Endothelial cell of umbilical vein (primary cell): ENCODE results near the gene ATP6V1B1. TPM values are rescaled to one million over a fixed set of nuclear protein-coding genes. Genes with fewer than 3 reads are reported as not detected.

Source experiments
- BruUV-seq: library from RNA; stranded (reverse); fragments of 400-500 nt; replicated peaks from 2 replicates; lab custom pipeline; 2021; lab: Mats Ljungman, UMichigan
- CTCF ChIA-PET: fragments of 300-600, 350-600 bp; sonication (Branson Sonifier 250); formaldehyde crosslinking; loops from one replicate; lab custom pipeline; 2021; ENCODE audit warnings: antibody characterized with exemption, inconsistent platforms; lab: Charles Lee
- POLR2A ChIA-PET: fragments of 300-600, 350-600 bp; sonication (Branson Sonifier 250); formaldehyde crosslinking; loops from one replicate; lab custom pipeline; 2021; ENCODE audit warnings: antibody characterized with exemption, inconsistent platforms; lab: Charles Lee
- DNase-seq: peaks from one replicate; pipeline ENCODE4 v3.0.0-alpha.2; 2011; ENCODE audit warnings: low read depth, low spot score
- FAIRE-seq: peaks from 2 replicates; lab custom pipeline; 2011; peaks lifted over from hg19 to GRCh38; lab: Jason Lieb, UNC
- H2AFZ ChIP-seq: 2 replicates; pipeline ENCODE4 v1.6.0; 2012; ENCODE audit warnings: low read depth, low read length, control low read depth, inconsistent platforms
- H3K27ac ChIP-seq: 2 replicates; pipeline ENCODE4 v1.5.1; 2011; ENCODE audit warnings: low read depth, mild to moderate bottlenecking, control low read depth, low read length, moderate library complexity; ENCODE audit not compliant: insufficient read depth
- H3K27me3 ChIP-seq, 2 experiments: 2 replicates each; pipeline versions ENCODE4 v1.6.0 to v1.6.1; 2011; ENCODE audit warnings: low read length in 2 of 2, mixed read lengths in 1 of 2; ENCODE audit not compliant: control insufficient read depth in 2 of 2, insufficient read depth in 2 of 2
- H3K36me3 ChIP-seq, 2 experiments: 2 replicates in 1 of 2; 3 replicates in 1 of 2; pipeline ENCODE4 v1.5.1; 2011; ENCODE audit warnings: low read length in 2 of 2, mild to moderate bottlenecking in 1 of 2, moderate library complexity in 1 of 2; ENCODE audit not compliant: control insufficient read depth in 2 of 2, insufficient read depth in 2 of 2; ENCODE audit errors: extremely low read depth in 1 of 2
- H3K4me1 ChIP-seq: 3 replicates; pipeline ENCODE4 v1.5.1; 2011; ENCODE audit warnings: mild to moderate bottlenecking, low read length; ENCODE audit not compliant: control insufficient read depth, insufficient read depth; ENCODE audit errors: extremely low read depth
- H3K4me2 ChIP-seq: 2 replicates; pipeline ENCODE4 v1.6.1; 2011; ENCODE audit warnings: low read length, control low read depth, mixed read lengths; ENCODE audit not compliant: insufficient read depth
- H3K4me3 ChIP-seq, 3 experiments: fragments of 200-600 bp in 1 of 3; sonication (generic), shearing (Covaris generic) in 1 of 3; replicated peaks in 1 of 3; 2 replicates each; pipeline ENCODE4 v1.5.1; 2011 to 2016; ENCODE audit warnings: control low read depth in 3 of 3, low read length in 3 of 3, mild to moderate bottlenecking in 2 of 3, inconsistent platforms in 1 of 3, low read depth in 1 of 3, moderate library complexity in 1 of 3; ENCODE audit not compliant: insufficient read depth in 1 of 3
- H3K79me2 ChIP-seq: 2 replicates; pipeline ENCODE4 v1.6.0; 2012; ENCODE audit warnings: low read length, inconsistent platforms; ENCODE audit not compliant: control insufficient read depth, insufficient read depth
- H3K9ac ChIP-seq: replicated peaks from 2 replicates; pipeline ENCODE3; 2011; ENCODE audit warnings: low read length, control low read depth; ENCODE audit not compliant: insufficient read depth; ENCODE audit errors: extremely low read depth
- H3K9me1 ChIP-seq: replicated peaks from 3 replicates; pipeline ENCODE4 v1.6.0; 2011; ENCODE audit warnings: mild to moderate bottlenecking, low read length; ENCODE audit not compliant: control insufficient read depth, insufficient read depth; ENCODE audit errors: extremely low read depth
- H3K9me3 ChIP-seq: replicated peaks from 2 replicates; pipeline ENCODE4 v1.5.1; 2012; ENCODE audit warnings: low read length, inconsistent platforms; ENCODE audit not compliant: control insufficient read depth, insufficient read depth
- H4K20me1 ChIP-seq: replicated peaks from 2 replicates; pipeline ENCODE3; 2011; ENCODE audit warnings: mild to moderate bottlenecking, low read length; ENCODE audit not compliant: control insufficient read depth, insufficient read depth; ENCODE audit errors: extremely low read depth
- EZH2 ChIP-seq: IDR thresholded peaks from 2 replicates; pipeline ENCODE4 v1.6.1; 2012; ENCODE audit warnings: borderline replicate concordance, low read depth, mild to moderate bottlenecking, moderate library complexity, low read length, inconsistent platforms; ENCODE audit not compliant: severe bottlenecking
- FOS ChIP-seq: IDR thresholded peaks from 2 replicates; pipeline ENCODE4 v1.6.1; 2011; ENCODE audit warnings: mild to moderate bottlenecking, low read length, moderate library complexity, borderline replicate concordance; ENCODE audit not compliant: insufficient read depth
- GATA2 ChIP-seq: IDR thresholded peaks from 2 replicates; pipeline ENCODE4 v1.7.0; 2011; ENCODE audit warnings: low read depth, mild to moderate bottlenecking, moderate library complexity, mixed read lengths, low read length; ENCODE audit not compliant: insufficient read length, insufficient read depth
- JUN ChIP-seq: IDR thresholded peaks from 2 replicates; pipeline ENCODE4 v1.6.1; 2011; ENCODE audit warnings: borderline replicate concordance, low read depth; ENCODE audit not compliant: insufficient read length, insufficient read depth
- MYC ChIP-seq: IDR thresholded peaks from one replicate; pipeline ENCODE4 v1.6.1; 2011; ENCODE audit warnings: mild to moderate bottlenecking, low read depth, low read length
- POLR2A ChIP-seq: IDR thresholded peaks from 2 replicates; pipeline ENCODE4 v1.6.1; 2012; ENCODE audit warnings: low read depth, mild to moderate bottlenecking, control low read depth, low read length
- POLR2AphosphoS5 ChIP-seq: IDR thresholded peaks from 2 replicates; pipeline ENCODE4 v1.6.1; 2012; ENCODE audit warnings: low read depth, mild to moderate bottlenecking, control low read depth, low read length, moderate library complexity; ENCODE audit not compliant: insufficient read depth
- dilution Hi-C: fragments of 300-500 bp; cut with MboI; formaldehyde crosslinking; loops from one replicate; pipeline ENCODE4 v1.15.0; 2019; ENCODE audit warnings: low sequenced_read_pairs; ENCODE audit not compliant: extremely low pct_ligation_motif_present
- intact Hi-C: fragments of 100-400 bp; cut with micrococcal nuclease; formaldehyde crosslinking; loops from one replicate; pipeline ENCODE4 v1.10.0; 2022
- polyA plus RNA-seq, 4 experiments: library from polyadenylated mRNA; depleted of rRNA in 3 of 4; stranded (reverse) in 3 of 4; unstranded in 1 of 4; fragments of >200 nt; gene quantifications; 2 replicates each; pipeline versions ENCODE4 v1.2.1 to v1.2.3, GENCODE V29; 2011 to 2012; ENCODE audit warnings: missing spikeins in 1 of 4
- total RNA-seq: library from RNA; stranded (reverse); gene quantifications from 2 replicates; pipeline ENCODE4 v1.2.3, GENCODE V29; 2021
- TF ChIP-seq, protein P1 (sequence below): IDR thresholded peaks from 2 replicates; pipeline ENCODE4 v1.6.1; 2011; ENCODE audit not compliant: insufficient read depth, insufficient read length
- TF ChIP-seq, protein P2 (sequence below), 2 donors: IDR thresholded peaks; 1 replicate in 1 of 2; 2 replicates in 1 of 2; pipeline ENCODE4 v1.5.1; 2011; ENCODE audit warnings: low read length in 2 of 2, mild to moderate bottlenecking in 2 of 2, moderate library complexity in 2 of 2, control low read depth in 1 of 2, inconsistent platforms in 1 of 2, low read depth in 1 of 2; ENCODE audit not compliant: insufficient read depth in 1 of 2; ENCODE audit errors: extremely low read depth in 1 of 2

The ATP6V1B1 gene
- total and polyA plus RNA-seq, 2 donors (not counting 3 experiments of a cell fraction or from before 2014, with no cell fraction given), result 0.77 TPM; not detected in 1

DNA sequence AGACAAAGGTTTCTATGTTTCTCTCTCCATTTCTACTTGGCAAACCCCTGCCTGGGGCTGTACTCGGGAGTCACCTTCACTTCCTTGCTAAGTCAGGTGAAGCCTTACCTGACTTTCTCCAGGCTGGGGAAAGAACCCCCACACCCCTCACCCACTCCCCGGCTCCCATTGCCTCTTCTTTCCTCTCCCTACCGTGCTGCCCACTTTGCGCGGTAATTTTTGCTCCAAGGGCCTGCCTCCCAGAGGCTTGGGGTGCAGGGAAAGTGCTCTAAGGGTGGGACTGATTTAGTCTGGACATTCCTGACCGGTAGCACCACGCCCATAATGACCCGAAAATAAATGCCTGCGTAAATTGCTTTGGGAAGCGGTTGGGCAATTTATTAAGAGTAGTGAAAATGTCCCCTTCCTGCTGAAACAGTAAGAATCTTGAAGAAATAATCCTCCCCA, 49.1 kb upstream of the ATP6V1B1 start:
- H3K4me3 ChIP-seq, result no peak overlapping the region
- no TSS peak for BruUV-seq
- no peak overlapping the region for H3K4me2 ChIP-seq
- no peak overlapping the region for H3K9ac ChIP-seq
- H3K27me3 ChIP-seq, result peaks cover 80 to 92% of the 10 kb centered on the region in 2 experiments
- ChIA-PET CTCF (no interaction called here), POLR2A (no interaction called here)
- DNase-seq, result no peak
- H4K20me1 ChIP-seq, result no peaks in the 10 kb centered on the region
- TF ChIP-seq, protein P1, sequence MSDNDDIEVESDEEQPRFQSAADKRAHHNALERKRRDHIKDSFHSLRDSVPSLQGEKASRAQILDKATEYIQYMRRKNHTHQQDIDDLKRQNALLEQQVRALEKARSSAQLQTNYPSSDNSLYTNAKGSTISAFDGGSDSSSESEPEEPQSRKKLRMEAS, result no peak
- TF ChIP-seq MYC (no peak), POLR2A (no peak), FOS (no peak), JUN (no peak), GATA2 (no peak), POLR2AphosphoS5 (no peak), EZH2 (no peak)
- TF ChIP-seq, protein P2, sequence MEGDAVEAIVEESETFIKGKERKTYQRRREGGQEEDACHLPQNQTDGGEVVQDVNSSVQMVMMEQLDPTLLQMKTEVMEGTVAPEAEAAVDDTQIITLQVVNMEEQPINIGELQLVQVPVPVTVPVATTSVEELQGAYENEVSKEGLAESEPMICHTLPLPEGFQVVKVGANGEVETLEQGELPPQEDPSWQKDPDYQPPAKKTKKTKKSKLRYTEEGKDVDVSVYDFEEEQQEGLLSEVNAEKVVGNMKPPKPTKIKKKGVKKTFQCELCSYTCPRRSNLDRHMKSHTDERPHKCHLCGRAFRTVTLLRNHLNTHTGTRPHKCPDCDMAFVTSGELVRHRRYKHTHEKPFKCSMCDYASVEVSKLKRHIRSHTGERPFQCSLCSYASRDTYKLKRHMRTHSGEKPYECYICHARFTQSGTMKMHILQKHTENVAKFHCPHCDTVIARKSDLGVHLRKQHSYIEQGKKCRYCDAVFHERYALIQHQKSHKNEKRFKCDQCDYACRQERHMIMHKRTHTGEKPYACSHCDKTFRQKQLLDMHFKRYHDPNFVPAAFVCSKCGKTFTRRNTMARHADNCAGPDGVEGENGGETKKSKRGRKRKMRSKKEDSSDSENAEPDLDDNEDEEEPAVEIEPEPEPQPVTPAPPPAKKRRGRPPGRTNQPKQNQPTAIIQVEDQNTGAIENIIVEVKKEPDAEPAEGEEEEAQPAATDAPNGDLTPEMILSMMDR (IDR thresholded peaks at IDR 0.05; ENCODE audit: extremely low read depth in 1 of 2, insufficient read depth in 1 of 2, low read depth in 1 of 2, low read length in 2 of 2), result no peak
- H3K27ac ChIP-seq, result no peak overlapping the region
- intact Hi-C loops, result no loop called here
- H3K9me3 ChIP-seq, result no peaks in the 10 kb centered on the region
- no peak overlapping the region for H2AFZ ChIP-seq
- H3K9me1 ChIP-seq, result no peaks in the 10 kb centered on the region
- peaks cover 8% of the 10 kb centered on the region for H3K4me1 ChIP-seq
- no peak for FAIRE-seq
- no peaks in the 10 kb centered on the region for H3K79me2 ChIP-seq
- dilution Hi-C loops, result no loop called here
- H3K36me3 ChIP-seq, result no peaks in the 10 kb centered on the region
